NCI-H1092 treated with DMSO at 0.1 percent for 48 hours (cell line): Measurements from ENCODE around the gene LYPLA2.
"Not testable (repeated sequence)": the region's sequence is repeated elsewhere in the genome, so short reads cannot be mapped to it uniquely, and the experiment has no call there.

Source experiments
- DNase-seq: peaks from one replicate; lab custom pipeline; 2025; lab: John Stamatoyannopoulos, UW

LYPLA2 gene

GRCh38 chr1:23801338-23801748 lies 10.4 kb downstream of the LYPLA2 start:
- no peak for DNase-seq

DNA sequence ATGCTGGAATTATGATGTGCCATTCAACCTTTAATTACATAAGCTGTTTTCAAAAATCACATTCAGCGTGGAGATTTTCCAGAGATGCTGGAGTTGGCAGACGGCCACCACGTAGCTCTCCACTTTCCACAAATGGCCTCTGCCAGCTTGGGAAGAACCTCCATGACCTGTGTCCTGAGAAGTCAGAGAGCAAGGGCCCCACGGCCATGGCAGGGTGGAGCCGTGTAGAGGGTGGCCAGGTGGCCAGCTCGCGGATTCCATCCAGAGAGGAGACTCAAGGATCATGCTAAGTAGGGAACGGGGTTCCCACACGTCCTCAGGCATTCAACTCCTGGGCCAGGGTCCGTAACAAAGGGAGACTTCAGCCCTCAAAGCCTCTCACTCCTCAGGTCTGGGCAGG lies 10.9 kb downstream of the LYPLA2 start:
- no peak for DNase-seq

DNA sequence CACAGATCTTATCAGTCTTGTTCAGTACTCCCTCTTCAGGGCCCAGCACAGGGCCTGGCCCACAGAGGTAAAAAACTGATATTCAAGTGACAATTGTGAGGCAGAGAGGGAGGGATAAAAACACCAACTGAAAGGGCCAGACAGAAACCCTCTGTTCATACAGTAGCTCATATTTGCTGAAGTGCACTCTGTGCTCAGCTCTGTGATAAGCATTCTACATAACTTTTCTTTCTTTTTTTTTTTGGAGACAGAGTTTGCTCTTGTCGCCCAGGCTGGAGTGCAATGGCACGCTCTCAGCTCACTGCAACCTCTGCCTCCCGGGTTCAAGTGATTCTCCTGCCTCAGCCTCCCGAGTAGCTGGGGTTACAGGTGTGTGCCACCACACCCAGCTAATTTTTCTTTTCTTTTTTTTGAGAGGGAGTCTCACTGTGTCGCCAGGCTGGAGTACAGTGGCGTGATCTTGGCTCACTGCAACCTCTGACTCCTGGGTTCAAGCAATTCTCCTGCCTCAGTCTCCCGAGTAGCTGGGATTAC lies 11.9 kb downstream of the LYPLA2 start:
- not testable (repeated sequence) for DNase-seq

DNA sequence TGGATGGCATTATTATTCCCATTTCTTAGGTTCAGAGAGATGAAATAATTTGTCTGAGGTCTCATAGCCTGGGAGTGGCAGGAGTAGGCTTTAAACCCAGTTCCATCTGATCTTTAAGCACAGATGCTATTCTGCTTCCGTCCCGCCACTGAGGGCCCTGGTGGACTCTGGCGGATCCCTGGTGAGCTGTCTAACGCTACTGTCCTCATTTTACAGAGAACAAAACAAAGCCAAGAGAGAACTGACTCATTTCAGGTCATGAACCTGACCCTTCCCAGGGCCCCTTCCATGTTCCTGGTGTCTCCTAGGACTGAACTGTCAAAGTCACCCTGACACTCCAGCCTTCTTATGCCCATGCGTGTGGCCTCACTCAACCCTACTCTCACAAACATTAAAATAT lies 12.7 kb downstream of the LYPLA2 start:
- no peak for DNase-seq

DNA sequence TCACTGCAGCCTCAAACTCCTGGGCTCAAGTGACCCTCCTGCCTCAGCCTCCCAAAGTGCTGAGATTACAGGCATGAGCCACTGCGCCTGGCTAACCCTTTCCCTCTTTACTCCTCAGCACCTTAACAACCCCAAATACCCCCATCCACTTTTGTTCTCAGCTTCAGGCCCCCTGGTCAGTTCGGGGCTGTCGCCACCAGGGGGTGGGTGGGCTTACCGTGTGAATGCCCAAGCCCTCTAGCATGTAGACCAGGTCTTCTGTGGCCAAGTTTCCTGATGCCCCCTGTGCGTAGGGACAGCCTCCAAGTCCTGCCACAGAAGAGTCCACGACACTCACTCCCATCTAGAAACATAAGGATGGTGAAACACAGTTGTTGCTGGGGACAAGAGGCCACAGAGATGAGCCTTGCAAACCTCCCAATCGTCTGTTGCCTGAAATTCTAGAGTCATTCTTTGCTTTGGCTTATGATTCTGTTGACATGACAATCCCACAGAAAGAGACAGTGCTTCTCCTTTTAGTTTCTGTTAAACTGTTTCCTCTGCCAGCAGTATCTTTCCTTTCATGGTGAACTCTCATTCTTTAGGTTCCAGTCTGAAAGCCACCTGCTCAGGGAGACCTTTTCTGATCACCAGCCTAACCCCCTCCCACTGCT lies 13.4 kb downstream of the LYPLA2 start:
- no peak for DNase-seq

DNA sequence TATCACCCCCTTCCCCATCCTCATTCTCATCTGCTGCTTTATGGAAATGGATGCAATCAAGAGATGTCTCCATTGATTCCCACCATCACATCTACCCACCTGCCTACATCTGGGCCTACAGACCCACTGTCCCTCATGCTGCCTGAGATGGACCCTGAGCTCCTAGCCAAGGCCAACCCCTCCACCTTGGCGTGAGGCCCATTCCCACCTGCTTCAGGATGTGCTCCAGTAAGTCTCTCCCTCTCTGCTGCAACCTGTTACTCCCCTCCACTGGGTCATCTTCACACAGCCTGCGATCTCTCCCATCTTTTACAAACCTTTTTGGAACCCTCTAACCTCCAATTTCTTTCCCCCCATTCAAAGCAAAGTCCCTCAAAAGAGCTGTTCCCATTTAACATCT lies 14.1 kb downstream of the LYPLA2 start:
- no peak for DNase-seq

GRCh38 chr1:23806280-23806679 lies 15.3 kb downstream of the LYPLA2 start:
- DNase-seq = no peak

DNA sequence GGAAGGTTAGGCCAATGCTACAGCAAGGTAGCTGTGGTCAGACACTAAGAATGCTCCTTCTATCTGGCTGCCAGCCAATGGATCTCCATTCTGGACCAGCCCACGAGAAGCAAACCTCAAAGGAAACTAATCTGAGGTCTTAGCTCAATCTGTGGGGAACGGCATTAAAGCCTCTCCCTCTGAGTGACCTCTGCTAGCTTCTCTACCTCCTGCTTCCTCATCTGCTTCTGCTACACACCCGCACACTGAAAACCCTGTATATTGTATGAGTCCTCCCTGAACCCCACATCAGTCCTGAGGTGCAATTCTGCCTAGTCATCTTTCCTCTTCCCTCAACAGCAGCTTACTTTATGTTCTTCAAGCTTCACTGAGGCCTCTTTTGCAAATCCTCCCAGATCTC lies 16.5 kb downstream of the LYPLA2 start:
- no peak for DNase-seq

DNA sequence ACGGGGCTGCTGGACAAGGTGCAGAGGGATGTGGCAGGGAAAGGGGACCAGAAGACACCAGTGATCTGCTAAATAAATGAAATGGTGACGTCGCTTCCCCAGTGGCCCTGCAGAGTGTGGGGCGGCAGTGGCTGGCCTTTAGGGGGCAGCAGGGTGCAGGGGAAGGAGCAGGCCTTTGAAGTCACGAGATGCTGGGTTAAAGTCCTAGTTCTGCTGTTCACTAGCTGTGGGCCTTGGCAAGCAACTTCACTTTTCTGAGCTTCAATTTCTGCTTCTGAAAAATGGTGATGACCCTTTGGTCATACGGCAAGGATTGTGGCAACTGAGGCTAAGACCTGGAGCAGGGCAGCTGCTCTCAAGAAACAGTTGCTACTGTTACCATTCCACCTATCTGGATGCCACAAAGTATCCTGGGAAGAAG lies 18.8 kb downstream of the LYPLA2 start:
- peak; percentile 59 for DNase-seq

DNA sequence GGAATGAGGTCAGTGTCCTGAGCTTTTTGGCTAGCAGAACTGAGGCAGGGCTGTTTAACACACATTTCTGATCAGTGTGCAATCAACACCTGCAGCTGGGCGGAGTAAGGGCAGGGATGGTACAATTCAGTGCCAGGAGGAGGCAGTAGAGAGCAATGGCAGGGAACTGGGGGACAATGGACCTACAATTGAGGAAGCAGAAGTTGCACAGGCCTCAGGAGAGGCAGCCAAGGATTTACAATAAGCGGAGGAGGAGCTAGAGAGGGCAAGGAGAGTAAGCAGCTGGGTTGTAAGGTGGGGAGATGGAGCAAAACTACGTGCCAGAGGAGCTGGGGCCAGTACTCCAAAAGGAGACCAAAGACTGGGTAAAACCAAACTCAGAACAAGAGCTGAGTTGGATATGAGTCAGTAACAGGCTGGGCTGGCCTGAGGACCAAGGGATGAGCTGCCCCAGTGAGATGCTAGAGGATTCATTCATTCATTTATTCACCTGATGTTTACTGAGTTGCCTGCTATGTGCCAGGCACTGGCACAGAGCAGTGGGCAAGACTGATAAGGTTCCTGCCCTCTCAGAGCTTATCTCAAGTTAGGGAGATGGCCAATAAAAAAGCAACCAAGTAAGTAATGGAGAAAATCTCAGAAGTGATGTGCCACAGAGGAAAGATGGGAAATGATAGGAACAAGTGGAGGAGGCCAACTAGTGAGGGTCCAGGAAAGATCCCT lies 20.0 kb downstream of the LYPLA2 start:
- DNase-seq = peak; percentile 6

- no peak for DNase-seq
These were observed 23.1 kb downstream of the LYPLA2 start for GRCh38 chr1:23814016-23814415.

DNA sequence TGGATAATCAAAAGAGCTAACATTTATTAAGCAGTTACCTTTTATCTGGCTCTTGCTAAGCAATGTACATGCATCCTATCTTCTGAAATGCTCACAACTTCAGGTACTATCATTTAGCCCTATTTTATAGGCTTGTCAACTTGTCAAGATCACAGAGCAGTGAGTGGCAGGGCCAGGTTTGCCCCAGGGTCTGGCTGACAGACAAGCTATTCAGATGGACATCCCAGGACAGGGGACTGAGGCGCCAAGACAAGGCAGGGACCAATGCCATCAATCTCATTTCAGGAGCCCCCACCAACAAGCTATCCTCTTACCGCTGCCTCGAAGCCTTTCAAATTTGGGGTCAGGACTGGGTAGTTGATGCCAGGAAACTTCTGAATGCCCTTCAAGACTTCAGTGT lies 25.4 kb downstream of the LYPLA2 start:
- no peak for DNase-seq

DNA sequence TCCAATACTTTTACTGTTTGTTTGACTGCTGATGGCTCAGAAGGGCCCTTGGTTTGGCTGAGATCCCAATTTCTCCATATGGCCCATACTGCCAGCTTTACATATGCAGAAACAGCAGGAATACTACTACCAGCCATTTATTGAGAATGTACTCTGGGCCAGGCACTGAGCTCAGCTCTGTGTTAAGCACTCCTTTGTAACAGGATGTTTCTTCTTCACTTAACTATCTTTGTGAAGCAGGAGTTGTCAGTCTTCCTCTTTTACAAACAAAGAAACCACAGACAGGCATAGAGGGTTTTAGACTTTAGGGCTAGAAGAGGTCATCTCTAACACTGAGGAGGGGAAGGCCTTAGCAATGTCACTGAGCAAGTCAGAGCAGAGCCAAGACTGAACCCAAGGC lies 26.0 kb downstream of the LYPLA2 start:
- DNase-seq = no peak

DNA sequence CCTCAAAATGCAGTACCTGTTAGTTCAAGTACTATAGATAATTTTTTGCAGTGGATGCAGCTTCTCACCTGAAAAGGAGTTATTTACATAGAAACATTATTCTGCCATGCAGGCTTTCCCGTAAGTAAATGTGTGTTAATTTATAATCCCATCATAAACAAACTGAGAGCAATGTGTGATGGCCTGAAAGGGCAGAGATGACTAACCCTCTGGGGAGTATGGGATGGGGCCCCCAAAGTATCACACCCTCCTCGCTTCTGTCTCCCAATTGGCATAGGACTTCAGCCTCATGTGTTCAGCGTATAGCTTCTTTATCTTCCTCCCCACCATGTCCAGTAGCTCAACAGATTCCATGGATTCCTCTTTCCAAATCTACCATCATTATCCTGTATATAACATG lies 26.7 kb downstream of the LYPLA2 start:
- no peak for DNase-seq

GRCh38 chr1:23823767-23824166 lies 32.8 kb downstream of the LYPLA2 start:
- no peak for DNase-seq

GRCh38 chr1:23824711-23825075 lies 33.7 kb downstream of the LYPLA2 start:
- no peak for DNase-seq

DNA sequence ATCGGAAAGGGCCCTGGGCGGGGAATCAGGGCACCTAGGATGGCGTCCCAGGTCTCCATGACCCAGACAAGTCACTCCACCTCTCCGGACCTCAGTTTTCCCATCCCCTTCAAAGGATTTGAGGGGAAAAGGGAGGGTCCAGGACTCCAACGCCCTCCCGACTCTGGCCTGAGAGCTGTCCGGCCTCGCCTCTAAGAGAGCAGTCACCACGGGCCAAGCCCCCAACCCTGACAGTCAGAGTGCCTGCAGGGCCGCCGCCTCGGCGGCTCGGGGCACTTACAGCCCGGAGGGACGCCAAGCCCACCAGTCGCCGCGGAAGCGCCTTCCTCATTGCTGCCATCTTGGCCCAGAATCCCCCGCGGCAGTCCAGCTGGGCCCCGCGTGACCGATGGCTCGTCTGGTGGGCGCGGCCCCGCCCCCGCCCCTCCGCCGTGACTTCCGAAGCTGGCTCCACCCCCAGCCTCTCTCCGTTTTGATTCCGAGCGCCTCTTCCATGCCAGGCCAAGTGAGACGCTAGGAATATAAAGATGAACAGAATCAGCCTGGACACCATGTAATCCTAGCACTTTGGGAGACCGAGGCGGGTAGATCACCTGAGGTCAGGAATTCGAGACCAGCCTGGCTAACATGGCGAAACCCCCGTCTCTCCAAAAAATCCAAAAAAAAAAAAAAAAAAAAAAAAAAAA lies 34.3 kb downstream of the LYPLA2 start, which contains the start of gene HMGCL:
Gene HMGCL (minus strand): TSS at position 354 of the 686 bp plus-strand sequence. CDS start 14 bp downstream, at position 340.
- peak; percentile 94 for DNase-seq

- DNase-seq = no peak
These were observed 35.0 kb downstream of the LYPLA2 start for GRCh38 chr1:23825762-23826522.

GRCh38 chr1:23826590-23826989 lies 35.6 kb downstream of the LYPLA2 start:
- DNase-seq = not testable (repeated sequence)

DNA sequence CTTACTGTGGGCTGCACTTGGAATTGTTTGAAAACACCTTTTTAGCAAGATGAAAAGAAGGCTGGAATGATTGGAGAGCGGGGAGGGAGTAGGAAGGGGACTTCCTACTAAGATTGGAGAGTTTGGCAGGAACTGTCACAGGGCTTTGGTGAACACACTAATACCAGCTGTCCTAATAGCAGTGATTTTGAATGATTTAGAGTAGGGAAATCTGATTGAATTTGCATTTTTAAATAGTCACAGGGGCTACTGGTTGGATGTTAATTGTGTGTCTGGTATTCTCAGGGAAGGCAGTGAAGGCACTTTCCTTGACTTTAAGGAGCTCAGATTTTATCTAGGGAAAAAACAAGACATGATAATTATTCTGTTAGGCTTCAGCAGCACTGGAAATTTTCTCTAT lies 36.8 kb downstream of the LYPLA2 start:
- no peak for DNase-seq

DNA sequence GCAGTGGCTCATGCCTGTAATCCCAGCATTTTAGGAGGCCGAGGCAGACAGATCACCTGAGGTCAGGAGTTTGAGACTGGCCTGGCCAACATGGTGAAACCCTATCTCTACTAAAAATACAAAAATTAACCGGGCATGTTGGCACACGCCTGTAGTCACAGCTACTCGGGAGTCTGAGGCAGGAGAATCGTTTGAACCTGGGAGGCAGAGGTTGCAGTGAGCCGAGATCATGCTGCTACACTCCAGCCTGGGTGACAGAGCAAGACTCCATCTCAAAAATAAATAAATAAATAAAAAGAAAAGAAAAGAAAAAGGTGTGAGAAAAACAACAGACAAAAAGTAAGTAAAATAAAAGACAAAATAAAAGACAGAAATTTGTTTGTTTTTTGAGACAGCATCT lies 43.2 kb downstream of the LYPLA2 start:
- not testable (repeated sequence) for DNase-seq

- DNase-seq = no peak
These were observed 45.1 kb downstream of the LYPLA2 start for GRCh38 chr1:23836037-23836436.
